HFFc6 (cell line): ENCODE data around the gene SARDH. TPM values are rescaled to one million over a fixed set of nuclear protein-coding genes. Genes with fewer than 3 reads are reported as not detected.

Experiments
- DNase-seq: peaks from one replicate; pipeline ENCODE4 v3.0.0-alpha.2; 2018
- H3K27ac Mint-ChIP-seq: 2 replicates; pipeline ENCODE4 v1.8.0; 2020; ENCODE audit warnings: mild to moderate bottlenecking, mixed read lengths
- H3K27me3 Mint-ChIP-seq: 2 replicates; pipeline ENCODE4 v1.8.0; 2021; ENCODE audit warnings: mild to moderate bottlenecking, moderate library complexity, mixed read lengths; ENCODE audit not compliant: insufficient read depth
- H3K36me3 Mint-ChIP-seq: 2 replicates; pipeline ENCODE4 v1.8.0; 2021; ENCODE audit warnings: low read depth, mixed read lengths
- H3K4me1 Mint-ChIP-seq: 2 replicates; pipeline ENCODE4 v1.8.0; 2020; ENCODE audit warnings: low read depth, mixed read lengths
- H3K4me3 Mint-ChIP-seq: 2 replicates; pipeline ENCODE4 v1.8.0; 2020; ENCODE audit warnings: mild to moderate bottlenecking, moderate library complexity, mixed read lengths
- H3K9me3 Mint-ChIP-seq: 2 replicates; pipeline ENCODE4 v1.8.0; 2020; ENCODE audit warnings: mild to moderate bottlenecking, mixed read lengths
- total RNA-seq, 6 experiments: library from RNA; stranded (reverse); fragmentation: NEBNext Ultra II Directional; extraction: Animal tissue kit (Norgen Biotek cat#: 25700); gene quantifications; 2 replicates in 1 of 6; 3 replicates in 5 of 6; pipeline ENCODE4 v1.2.3, GENCODE V29; 2021
- TF ChIP-seq, protein P1 (sequence below): fragments of 200-600 bp; sonication (generic); IDR thresholded peaks from 2 replicates; pipeline ENCODE4 v1.5.0; 2021; ENCODE audit warnings: antibody characterized with exemption, mild to moderate bottlenecking

SARDH gene
- total RNA-seq, 6 experiments from 2014 or later = 0.24 to 5.1 (median 4.1) TPM

DNA sequence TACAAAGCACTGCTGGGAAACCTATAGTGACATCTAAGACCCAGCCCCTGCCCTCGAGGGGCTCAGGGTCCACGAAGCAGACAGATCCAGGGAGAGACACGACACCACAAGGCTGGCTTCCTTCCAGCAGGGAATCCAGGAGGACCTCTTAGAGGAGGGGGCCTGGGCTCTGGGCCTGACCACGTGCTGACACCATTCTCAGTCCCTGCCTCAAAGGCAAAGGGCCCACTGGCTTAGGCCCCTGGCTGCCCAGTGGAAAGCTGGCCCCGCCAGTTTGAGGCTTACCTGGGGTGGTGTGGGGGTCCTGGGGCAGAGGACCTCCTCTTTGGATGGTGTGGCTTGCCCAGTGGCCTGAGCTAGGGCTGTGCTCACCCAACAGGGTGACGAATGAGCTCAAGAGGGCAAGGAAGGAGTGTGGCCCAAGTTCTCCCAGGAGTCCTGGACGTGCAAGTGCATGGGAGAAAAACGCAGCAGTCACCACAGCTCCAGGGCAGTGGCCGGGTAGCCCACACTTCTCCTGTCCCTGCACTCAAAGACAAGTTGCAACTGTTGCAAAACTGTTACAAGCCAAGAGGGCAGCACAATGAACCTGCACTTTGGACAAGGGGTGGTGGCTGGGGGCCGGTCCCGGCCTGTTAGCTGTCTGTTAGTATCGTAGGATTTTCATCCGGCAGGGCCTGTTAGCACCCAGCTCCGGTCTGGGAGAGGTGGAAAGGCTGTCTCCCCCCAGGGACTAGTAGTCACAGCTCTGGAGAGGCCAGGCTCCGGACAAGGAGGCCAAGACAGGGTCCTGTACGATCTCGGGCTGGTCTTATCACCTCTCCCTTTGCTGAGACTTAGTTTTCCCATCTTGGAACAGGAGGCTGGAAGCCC lies 1.5 kb upstream of the SARDH start:
- Mint-ChIP-seq H3K36me3 (no peaks in the 10 kb centered on the region), H3K4me1 (no peaks in the 10 kb centered on the region), H3K27me3 (peaks cover 12% of the 10 kb centered on the region), H3K27ac (no peak overlapping the region), H3K4me3 (no peak overlapping the region), H3K9me3 (no peaks in the 10 kb centered on the region)
- TF ChIP-seq, protein P1, sequence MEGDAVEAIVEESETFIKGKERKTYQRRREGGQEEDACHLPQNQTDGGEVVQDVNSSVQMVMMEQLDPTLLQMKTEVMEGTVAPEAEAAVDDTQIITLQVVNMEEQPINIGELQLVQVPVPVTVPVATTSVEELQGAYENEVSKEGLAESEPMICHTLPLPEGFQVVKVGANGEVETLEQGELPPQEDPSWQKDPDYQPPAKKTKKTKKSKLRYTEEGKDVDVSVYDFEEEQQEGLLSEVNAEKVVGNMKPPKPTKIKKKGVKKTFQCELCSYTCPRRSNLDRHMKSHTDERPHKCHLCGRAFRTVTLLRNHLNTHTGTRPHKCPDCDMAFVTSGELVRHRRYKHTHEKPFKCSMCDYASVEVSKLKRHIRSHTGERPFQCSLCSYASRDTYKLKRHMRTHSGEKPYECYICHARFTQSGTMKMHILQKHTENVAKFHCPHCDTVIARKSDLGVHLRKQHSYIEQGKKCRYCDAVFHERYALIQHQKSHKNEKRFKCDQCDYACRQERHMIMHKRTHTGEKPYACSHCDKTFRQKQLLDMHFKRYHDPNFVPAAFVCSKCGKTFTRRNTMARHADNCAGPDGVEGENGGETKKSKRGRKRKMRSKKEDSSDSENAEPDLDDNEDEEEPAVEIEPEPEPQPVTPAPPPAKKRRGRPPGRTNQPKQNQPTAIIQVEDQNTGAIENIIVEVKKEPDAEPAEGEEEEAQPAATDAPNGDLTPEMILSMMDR = no peak
- no peak for DNase-seq

DNA sequence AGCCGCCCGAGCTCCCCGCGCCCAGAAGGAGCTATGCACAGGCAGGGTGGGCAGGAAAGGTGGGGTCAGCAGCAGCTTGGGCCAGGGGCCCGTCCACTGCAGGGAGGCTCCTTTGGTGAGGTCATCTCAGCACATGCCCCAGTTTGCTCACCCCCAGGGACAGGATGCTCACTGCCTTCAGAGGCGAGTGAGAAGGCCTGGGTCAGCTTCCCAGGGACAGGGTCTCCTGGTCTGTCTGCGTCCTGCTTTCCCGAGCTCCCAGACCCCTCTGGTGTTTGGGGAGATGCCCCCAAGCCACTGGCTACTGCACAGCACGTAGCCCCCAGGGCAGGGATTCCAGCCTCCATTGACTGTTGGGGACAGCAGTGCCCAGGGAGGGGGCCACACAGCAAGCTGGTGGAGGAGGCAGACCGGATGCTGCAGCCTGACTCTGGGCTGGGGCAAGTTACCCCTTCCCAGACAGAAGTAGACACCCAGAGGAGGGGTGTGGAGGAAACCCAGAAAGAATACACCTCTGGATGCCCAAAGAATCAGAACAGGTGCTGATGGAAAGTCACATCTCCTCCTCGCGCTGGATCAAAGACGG lies 581 bp upstream of the SARDH start:
- TF ChIP-seq, protein P1 = no peak
- Mint-ChIP-seq H3K27ac (no peak overlapping the region), H3K27me3 (peaks cover 11% of the 10 kb centered on the region), H3K4me1 (no peaks in the 10 kb centered on the region), H3K36me3 (no peaks in the 10 kb centered on the region), H3K9me3 (no peaks in the 10 kb centered on the region), H3K4me3 (no peak overlapping the region)
- no peak for DNase-seq

DNA sequence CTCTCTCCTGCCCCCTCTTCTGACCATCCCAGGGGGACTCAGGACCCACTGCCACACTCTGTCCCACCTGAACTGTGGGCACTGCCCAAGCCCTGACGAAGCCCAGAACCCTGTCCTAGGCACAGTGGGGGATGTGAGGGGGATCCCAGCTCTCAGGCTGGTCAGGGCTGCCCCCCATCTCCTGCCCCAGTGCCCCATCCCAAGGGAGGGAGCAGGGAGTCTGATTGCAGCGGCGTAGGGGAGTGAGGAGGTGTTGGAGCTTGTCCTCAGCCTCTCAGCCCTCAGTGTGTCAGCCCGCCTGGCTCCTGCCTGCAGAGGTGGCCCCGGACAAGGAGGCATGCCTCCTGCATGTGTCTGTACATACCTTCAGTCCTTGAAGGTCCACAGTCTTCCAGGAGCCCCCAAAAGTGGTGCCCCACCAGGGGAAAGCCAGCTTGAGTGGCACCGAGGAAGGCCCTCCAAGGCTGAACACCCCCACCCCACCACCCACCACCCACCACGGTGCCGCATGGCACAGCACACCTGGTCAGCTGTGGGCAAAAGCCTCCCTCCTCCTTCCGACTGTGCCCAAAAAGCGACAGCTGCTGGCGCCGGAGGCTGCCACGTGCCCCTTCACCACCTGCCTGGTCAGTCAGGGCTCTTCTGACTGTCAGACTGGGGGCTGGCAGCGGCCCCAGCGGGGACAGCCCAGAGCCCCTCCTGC lies 930 bp downstream of the SARDH start:
- Mint-ChIP-seq H3K4me3 (no peak overlapping the region), H3K9me3 (no peaks in the 10 kb centered on the region), H3K4me1 (no peaks in the 10 kb centered on the region), H3K27me3 (peaks cover 15% of the 10 kb centered on the region), H3K27ac (no peak overlapping the region), H3K36me3 (no peaks in the 10 kb centered on the region)
- TF ChIP-seq, protein P1 = no peak
- DNase-seq = no peak

DNA sequence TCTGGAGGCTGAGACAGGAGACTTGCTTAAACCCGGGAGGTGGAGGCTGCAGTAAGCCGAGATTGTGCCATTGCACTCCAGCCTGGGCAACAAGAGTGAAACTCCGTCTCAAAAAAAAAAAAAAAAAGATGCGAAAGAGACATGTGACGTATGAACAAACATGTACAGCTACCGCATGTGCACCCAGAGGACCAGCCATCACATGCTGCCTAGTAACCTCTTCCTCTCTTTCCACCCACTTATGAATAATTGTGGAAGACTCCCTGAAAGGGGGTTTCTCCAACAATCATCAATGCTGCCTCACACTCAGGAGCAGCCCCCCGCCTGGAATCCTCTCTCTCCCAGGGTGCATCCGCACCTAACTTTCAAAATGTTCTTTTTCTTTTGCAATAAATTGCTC lies 2.2 kb downstream of the SARDH start:
- no peaks in the 10 kb centered on the region for H3K36me3 Mint-ChIP-seq
- H3K9me3 Mint-ChIP-seq = no peaks in the 10 kb centered on the region
- no peak overlapping the region for H3K27ac Mint-ChIP-seq
- peaks cover 15% of the 10 kb centered on the region for H3K27me3 Mint-ChIP-seq
- DNase-seq = no peak
- TF ChIP-seq, protein P1 = no peak
- no peaks in the 10 kb centered on the region for H3K4me1 Mint-ChIP-seq
- H3K4me3 Mint-ChIP-seq = no peak overlapping the region

DNA sequence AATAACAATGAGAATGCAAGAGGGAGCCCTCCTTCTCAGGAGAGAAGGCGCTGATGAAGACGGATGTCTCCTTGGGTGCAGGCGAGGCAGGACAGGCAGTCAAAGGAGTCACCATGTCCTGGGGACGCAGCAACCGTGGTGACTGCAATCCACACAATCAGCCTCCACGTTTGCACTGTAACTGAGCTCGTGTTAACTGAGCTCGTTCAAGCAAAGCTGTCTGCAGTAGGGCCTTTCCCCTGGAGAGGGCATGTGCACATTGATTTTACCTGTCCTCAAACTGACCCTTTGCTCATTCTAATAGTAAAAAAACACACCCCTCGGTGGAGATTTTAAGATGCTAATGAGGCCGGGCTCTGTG lies 2.8 kb downstream of the SARDH start:
- TF ChIP-seq, protein P1 = no peak

More for the DNA sequence above, 2.8 kb downstream of the SARDH start:
- Mint-ChIP-seq H3K4me3 (no peak overlapping the region), H3K9me3 (no peaks in the 10 kb centered on the region), H3K27ac (no peak overlapping the region), H3K36me3 (no peaks in the 10 kb centered on the region), H3K27me3 (peaks cover 18% of the 10 kb centered on the region), H3K4me1 (no peaks in the 10 kb centered on the region)
- DNase-seq = no peak
